Sigmoid colon (tissue), 4 donors: ENCODE results near the gene GABBR2.

Source experiments
- EP300 ChIP-seq, 4 donors: sonication (generic); formaldehyde crosslinking; IDR thresholded peaks; one replicate each; pipeline ENCODE4 v1.6.1; 2017; ENCODE audit warnings: antibody characterized with exemption in 4 of 4
- POLR2A ChIP-seq, 2 donors: fragments of 450-650 bp; IDR thresholded peaks; one replicate each; pipeline ENCODE4 v1.6.1; 2016; ENCODE audit warnings: antibody characterized with exemption in 2 of 2, mild to moderate bottlenecking in 2 of 2, moderate library complexity in 2 of 2
- POLR2AphosphoS5 ChIP-seq, 4 donors: sonication (generic); formaldehyde crosslinking; IDR thresholded peaks; one replicate each; pipeline ENCODE4 v1.6.1; 2017; ENCODE audit warnings: antibody characterized with exemption in 4 of 4
- TF ChIP-seq, protein P1 (sequence below), 4 experiments: fragments of 450-650 bp in 3 of 4; fragments of 200-600 bp in 1 of 4; IDR thresholded peaks; one replicate each; pipeline ENCODE4 v1.5.1; 2016 to 2019; ENCODE audit warnings: antibody characterized with exemption in 4 of 4, mild to moderate bottlenecking in 3 of 4, moderate library complexity in 2 of 4

- TF ChIP-seq, protein P1, sequence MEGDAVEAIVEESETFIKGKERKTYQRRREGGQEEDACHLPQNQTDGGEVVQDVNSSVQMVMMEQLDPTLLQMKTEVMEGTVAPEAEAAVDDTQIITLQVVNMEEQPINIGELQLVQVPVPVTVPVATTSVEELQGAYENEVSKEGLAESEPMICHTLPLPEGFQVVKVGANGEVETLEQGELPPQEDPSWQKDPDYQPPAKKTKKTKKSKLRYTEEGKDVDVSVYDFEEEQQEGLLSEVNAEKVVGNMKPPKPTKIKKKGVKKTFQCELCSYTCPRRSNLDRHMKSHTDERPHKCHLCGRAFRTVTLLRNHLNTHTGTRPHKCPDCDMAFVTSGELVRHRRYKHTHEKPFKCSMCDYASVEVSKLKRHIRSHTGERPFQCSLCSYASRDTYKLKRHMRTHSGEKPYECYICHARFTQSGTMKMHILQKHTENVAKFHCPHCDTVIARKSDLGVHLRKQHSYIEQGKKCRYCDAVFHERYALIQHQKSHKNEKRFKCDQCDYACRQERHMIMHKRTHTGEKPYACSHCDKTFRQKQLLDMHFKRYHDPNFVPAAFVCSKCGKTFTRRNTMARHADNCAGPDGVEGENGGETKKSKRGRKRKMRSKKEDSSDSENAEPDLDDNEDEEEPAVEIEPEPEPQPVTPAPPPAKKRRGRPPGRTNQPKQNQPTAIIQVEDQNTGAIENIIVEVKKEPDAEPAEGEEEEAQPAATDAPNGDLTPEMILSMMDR (IDR thresholded peaks at IDR 0.05), result no peak
- TF ChIP-seq POLR2A (IDR thresholded peaks at IDR 0.05), result no peak
- TF ChIP-seq EP300 (IDR thresholded peaks at IDR 0.05), result no peak
- TF ChIP-seq POLR2AphosphoS5 (IDR thresholded peaks at IDR 0.05), result no peak
Measured at GRCh38 chr9:98479967-98480847, 228.5 kb downstream of the GABBR2 start.
